Mesenchymal stem cell (in vitro differentiated cells and primary cell): Measurements from ENCODE around the gene RNF212.

Source experiments
- DNase-seq: peaks from one replicate; pipeline ENCODE4 v3.0.0-alpha.2; 2013
- H2AFZ ChIP-seq: one replicate; pipeline ENCODE4 v1.6.1; 2013; ENCODE audit warnings: low read depth, mild to moderate bottlenecking, control low read depth, inconsistent platforms, low read length, moderate library complexity
- H2AK5ac ChIP-seq: 2 replicates; pipeline ENCODE4 v1.6.1; 2013; ENCODE audit warnings: low read length, moderate library complexity, mild to moderate bottlenecking, inconsistent platforms; ENCODE audit not compliant: severe bottlenecking
- H2BK120ac ChIP-seq: one replicate; pipeline ENCODE4 v1.6.1; 2013; ENCODE audit warnings: low read depth, mild to moderate bottlenecking, inconsistent platforms, low read length, moderate library complexity
- H2BK12ac ChIP-seq, 2 experiments: one replicate each; pipeline ENCODE4 v1.6.1; 2013; ENCODE audit warnings: inconsistent platforms in 2 of 2, low read length in 2 of 2, mild to moderate bottlenecking in 2 of 2, moderate library complexity in 2 of 2, control low read depth in 1 of 2
- H2BK15ac ChIP-seq: one replicate; pipeline ENCODE4 v1.6.1; 2013; ENCODE audit warnings: mild to moderate bottlenecking, low read depth, inconsistent platforms; ENCODE audit not compliant: poor library complexity, severe bottlenecking
- H2BK5ac ChIP-seq: 2 replicates; pipeline ENCODE4 v1.6.1; 2013; ENCODE audit warnings: low read depth, mild to moderate bottlenecking, low read length, control low read depth, inconsistent platforms; ENCODE audit not compliant: poor library complexity, severe bottlenecking
- H3K14ac ChIP-seq, 2 experiments: one replicate each; pipeline ENCODE4 v1.6.1; 2013; ENCODE audit warnings: inconsistent platforms in 2 of 2, low read length in 2 of 2, control low read depth in 1 of 2, mild to moderate bottlenecking in 1 of 2, moderate library complexity in 1 of 2
- H3K18ac ChIP-seq, 2 experiments: one replicate each; pipeline ENCODE4 v1.6.1; 2013; ENCODE audit warnings: inconsistent platforms in 2 of 2, low read length in 2 of 2, control low read depth in 1 of 2, low read depth in 1 of 2, mild to moderate bottlenecking in 1 of 2
- H3K23ac ChIP-seq, 2 experiments: one replicate each; pipeline ENCODE4 v1.6.1; 2013; ENCODE audit warnings: inconsistent platforms in 2 of 2, low read length in 2 of 2, mild to moderate bottlenecking in 2 of 2, moderate library complexity in 2 of 2, control low read depth in 1 of 2
- H3K27ac ChIP-seq: 2 replicates; pipeline ENCODE4 v1.5.1; 2013; ENCODE audit warnings: mild to moderate bottlenecking, moderate library complexity, low read length, control low read depth, inconsistent platforms; ENCODE audit not compliant: poor library complexity, severe bottlenecking
- H3K27me3 ChIP-seq, 2 experiments: 2 replicates each; pipeline versions ENCODE4 v1.6.1 to v1.7.0; 2013; ENCODE audit warnings: low read length in 2 of 2, mild to moderate bottlenecking in 2 of 2, moderate library complexity in 2 of 2, control low read depth in 1 of 2, inconsistent platforms in 1 of 2; ENCODE audit not compliant: control insufficient read depth in 1 of 2, insufficient read depth in 1 of 2
- H3K36me3 ChIP-seq, 2 experiments: 2 replicates each; pipeline versions ENCODE4 v1.6.1 to v1.7.0; 2013; ENCODE audit warnings: low read length in 2 of 2, control low read depth in 1 of 2, inconsistent platforms in 1 of 2, low read depth in 1 of 2, mild to moderate bottlenecking in 1 of 2; ENCODE audit not compliant: insufficient read depth in 2 of 2, control insufficient read depth in 1 of 2
- H3K4ac ChIP-seq, 2 experiments: one replicate each; pipeline ENCODE4 v1.6.1; 2013; ENCODE audit warnings: inconsistent platforms in 2 of 2, low read length in 2 of 2, mild to moderate bottlenecking in 2 of 2, moderate library complexity in 2 of 2, control low read depth in 1 of 2, low read depth in 1 of 2
- H3K4me1 ChIP-seq: 2 replicates; pipeline ENCODE4 v1.6.1; 2013; ENCODE audit warnings: low read depth, low read length, control low read depth; ENCODE audit not compliant: control insufficient read depth, insufficient read depth
- H3K4me2 ChIP-seq: 2 replicates; pipeline ENCODE4 v1.6.1; 2013; ENCODE audit warnings: low read length, mild to moderate bottlenecking, inconsistent platforms; ENCODE audit not compliant: poor library complexity, severe bottlenecking
- H3K4me3 ChIP-seq, 2 experiments: 2 replicates each; pipeline versions ENCODE4 v1.5.1 to v1.7.0; 2013; ENCODE audit warnings: low read length in 2 of 2, mild to moderate bottlenecking in 2 of 2, control low read depth in 1 of 2, low read depth in 1 of 2; ENCODE audit not compliant: insufficient read depth in 1 of 2
- H3K79me1 ChIP-seq: replicated peaks from 2 replicates; pipeline ENCODE4 v1.6.1; 2013; ENCODE audit warnings: mild to moderate bottlenecking, control low read depth, low read length, inconsistent platforms; ENCODE audit not compliant: poor library complexity, severe bottlenecking
- H3K9ac ChIP-seq: 2 replicates; pipeline ENCODE4 v1.7.0; 2013; ENCODE audit warnings: mild to moderate bottlenecking, low read length, moderate library complexity
- H3K9me3 ChIP-seq: 2 replicates; pipeline ENCODE4 v1.7.0; 2013; ENCODE audit warnings: mild to moderate bottlenecking, low read length; ENCODE audit not compliant: control insufficient read depth
- H4K8ac ChIP-seq: one replicate; pipeline ENCODE4 v1.6.1; 2013; ENCODE audit warnings: inconsistent platforms, mild to moderate bottlenecking, low read length, moderate library complexity
- H4K91ac ChIP-seq: one replicate; pipeline ENCODE4 v1.6.1; 2013; ENCODE audit warnings: mild to moderate bottlenecking, low read length, inconsistent platforms
- WGBS: methylation state at CpG from one replicate; pipeline ENCODE4 v1.1.7; 2013; ENCODE audit warnings: mixed read lengths; 5-methylcytosine and 5-hydroxymethylcytosine counted together

Gene RNF212

DNA sequence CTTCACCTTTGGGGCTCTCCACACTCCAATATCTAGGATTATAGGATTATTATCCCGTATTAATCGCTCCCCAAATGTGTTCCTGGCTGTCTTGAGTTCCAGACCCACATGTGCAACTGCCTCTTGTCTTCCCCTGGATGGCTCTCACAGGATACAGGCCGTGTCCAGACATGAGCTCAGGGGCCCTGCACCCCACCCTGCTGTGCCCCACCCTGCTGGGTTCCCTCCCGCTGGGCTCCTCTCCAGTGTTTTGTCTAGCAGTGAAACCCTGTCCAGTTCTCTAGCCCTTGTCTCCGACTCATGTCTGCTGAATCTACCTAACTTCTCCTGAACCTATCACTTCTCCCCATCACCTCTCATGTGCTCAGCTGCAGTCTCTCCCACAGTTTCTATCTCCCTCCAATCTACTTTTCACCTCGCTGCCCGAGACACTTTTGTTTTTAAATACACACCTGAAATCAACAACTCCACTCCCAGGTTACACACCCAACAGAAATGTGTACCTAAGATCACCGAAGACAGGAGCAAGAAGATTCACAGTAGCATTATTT is 2.0 kb downstream of the RNF212 start:
- Histone ChIP-seq H4K91ac (no peak overlapping the region), H3K9ac (no peak overlapping the region), H2AFZ (no peak overlapping the region), H3K27ac (no peak overlapping the region), H2BK15ac (no peak overlapping the region), H2AK5ac (peak overlapping the region; percentile 46), H2BK120ac (no peak overlapping the region), H3K9me3 (no peaks in the 10 kb centered on the region), H3K23ac (no peak overlapping the region), H3K4me1 (peaks cover 29% of the 10 kb centered on the region), H3K18ac (no peak overlapping the region), H2BK12ac (no peak overlapping the region), H3K14ac (no peak overlapping the region), H3K4ac (no peak overlapping the region), H4K8ac (no peak overlapping the region), H3K36me3 (peaks cover 0 to 2% of the 10 kb centered on the region in 2 experiments), H3K4me3 (no peak overlapping the region), H3K27me3 (peaks cover 12 to 13% of the 10 kb centered on the region in 2 experiments), H3K4me2 (peak overlapping the region; percentile 13), H2BK5ac (no peak overlapping the region), H3K79me1 (peaks cover 3% of the 10 kb centered on the region)
- DNase-seq = no peak
- WGBS = 75% methylated on average over 8 of the region's 8 CpGs

DNA sequence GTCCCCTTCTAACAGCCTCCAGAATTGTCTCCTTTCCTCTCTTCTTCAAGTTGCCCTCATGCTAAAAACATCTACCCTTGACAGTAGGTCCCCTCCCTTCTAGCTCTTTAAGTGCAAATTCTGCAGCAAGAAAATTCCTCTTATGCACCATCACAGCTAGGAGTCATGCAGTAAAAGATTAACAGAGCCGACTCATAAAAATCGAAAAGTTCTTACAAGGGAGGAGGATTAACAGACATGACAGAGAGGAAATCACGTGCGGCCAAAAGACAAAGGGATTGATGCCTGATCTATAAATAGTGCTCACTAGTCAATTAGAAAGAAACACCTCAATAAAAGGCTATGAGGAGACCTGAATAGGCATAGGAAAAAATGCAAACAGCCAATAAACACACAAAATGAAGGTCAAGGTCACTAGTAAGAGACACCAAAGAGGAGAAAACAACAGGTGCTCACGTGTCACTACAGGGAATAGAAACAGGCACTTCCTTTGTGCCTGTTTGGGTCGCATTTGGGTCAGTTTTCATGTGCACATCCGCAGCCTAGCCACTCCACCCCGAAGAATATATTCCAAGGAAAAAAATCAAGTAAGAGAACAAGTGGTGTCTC is 3.4 kb downstream of the RNF212 start:
- H3K36me3 ChIP-seq = peaks cover 0 to 2% of the 10 kb centered on the region in 2 experiments
- peaks cover 7 to 10% of the 10 kb centered on the region in 2 experiments for H3K27me3 ChIP-seq
- H3K4me2 ChIP-seq = peak overlapping the region; percentile 37
- H4K91ac ChIP-seq = no peak overlapping the region
- no peak overlapping the region for H3K4me3 ChIP-seq
- peak overlapping the region; percentile 91 for H2AK5ac ChIP-seq
- no peak overlapping the region for H2BK12ac ChIP-seq
- peaks cover 3% of the 10 kb centered on the region for H3K79me1 ChIP-seq
- no peak overlapping the region for H3K4ac ChIP-seq
- H3K14ac ChIP-seq = no peak overlapping the region
- no peak overlapping the region for H3K23ac ChIP-seq
- H3K27ac ChIP-seq = peak overlapping the region; percentile 82
- peak overlapping the region; percentile 51 for H2BK5ac ChIP-seq
- no peak overlapping the region for H2AFZ ChIP-seq
- no peak overlapping the region for H4K8ac ChIP-seq
- no peak overlapping the region for H3K9ac ChIP-seq
- DNase-seq = no peak
- 80% methylated on average over 6 of the region's 8 CpGs for WGBS
- no peaks in the 10 kb centered on the region for H3K9me3 ChIP-seq
- no peak overlapping the region for H3K18ac ChIP-seq
- H2BK15ac ChIP-seq = no peak overlapping the region
- peaks cover 39% of the 10 kb centered on the region for H3K4me1 ChIP-seq
- no peak overlapping the region for H2BK120ac ChIP-seq

DNA sequence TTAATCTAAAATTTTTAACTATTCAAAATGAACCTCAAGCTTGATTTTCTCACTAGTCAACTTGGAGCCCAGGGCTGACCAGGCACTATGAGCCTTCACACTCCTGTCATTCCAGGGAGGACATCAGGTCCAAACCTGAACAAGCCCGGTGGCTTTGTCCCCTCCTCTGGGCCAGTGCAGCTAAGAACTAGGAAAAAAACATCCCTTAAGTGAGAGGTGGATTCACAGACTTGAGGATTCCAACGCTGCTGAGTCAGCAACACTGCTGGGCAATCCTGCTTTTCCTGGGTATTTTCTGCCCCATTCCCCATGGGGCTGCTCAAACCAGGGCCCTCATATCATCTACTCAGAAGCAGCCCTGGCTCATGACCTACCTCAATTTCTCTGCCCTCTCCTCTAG is 4.0 kb downstream of the RNF212 start:
- Histone ChIP-seq H2BK15ac (no peak overlapping the region), H2BK120ac (no peak overlapping the region), H3K79me1 (peaks cover 3% of the 10 kb centered on the region), H4K8ac (no peak overlapping the region), H2BK12ac (no peak overlapping the region), H3K14ac (no peak overlapping the region), H4K91ac (no peak overlapping the region), H2BK5ac (peak overlapping the region; percentile 45), H3K9me3 (no peaks in the 10 kb centered on the region), H3K36me3 (peaks cover 0 to 2% of the 10 kb centered on the region in 2 experiments), H3K4me2 (no peak overlapping the region), H2AK5ac (peak overlapping the region; percentile 79), H3K9ac (no peak overlapping the region), H3K4me3 (no peak overlapping the region), H3K27me3 (peaks cover 7 to 10% of the 10 kb centered on the region in 2 experiments), H3K4me1 (peaks cover 43% of the 10 kb centered on the region), H2AFZ (no peak overlapping the region), H3K18ac (no peak overlapping the region), H3K27ac (peak overlapping the region; percentile 82), H3K4ac (no peak overlapping the region), H3K23ac (no peak overlapping the region)
- DNase-seq = no peak
- 59% methylated on average over 2 of the region's 2 CpGs for WGBS

DNA sequence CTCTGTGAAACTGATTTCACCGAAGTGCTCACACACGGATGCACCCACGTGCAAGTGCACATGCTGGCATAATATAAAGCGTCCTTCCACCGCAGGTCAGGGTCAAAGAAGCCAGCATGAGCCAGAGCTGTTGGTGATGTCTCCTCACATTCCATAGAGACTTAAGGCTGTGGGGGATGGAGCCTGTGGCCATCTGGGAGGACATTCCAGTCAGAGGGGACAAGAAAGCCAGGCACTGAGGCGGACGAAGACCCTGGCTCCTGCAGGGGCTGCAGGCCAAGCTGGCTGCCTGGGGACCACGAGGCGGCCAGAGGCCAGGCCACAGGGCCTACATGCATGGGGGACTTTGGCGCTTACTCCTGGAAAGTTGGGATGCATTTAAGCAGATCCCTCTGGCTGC is 7.7 kb downstream of the RNF212 start:
- Histone ChIP-seq H3K4me1 (peaks cover 26% of the 10 kb centered on the region), H2AFZ (no peak overlapping the region), H4K91ac (no peak overlapping the region), H2AK5ac (peak overlapping the region; percentile 15), H3K4me3 (no peak overlapping the region), H3K27ac (peak overlapping the region; percentile 2), H3K9ac (no peak overlapping the region), H3K4me2 (no peak overlapping the region), H2BK120ac (no peak overlapping the region), H2BK12ac (no peak overlapping the region), H2BK5ac (no peak overlapping the region), H3K9me3 (no peaks in the 10 kb centered on the region), H3K18ac (no peak overlapping the region), H3K23ac (peak overlapping the region in 1 of 2 experiments; percentile 64), H4K8ac (no peak overlapping the region), H3K79me1 (no peaks in the 10 kb centered on the region), H3K14ac (no peak overlapping the region), H2BK15ac (no peak overlapping the region), H3K4ac (no peak overlapping the region), H3K27me3 (no peaks in the 10 kb centered on the region), H3K36me3 (no peaks in the 10 kb centered on the region)
- whole genome bisulfite sequencing = 81% methylated on average over 10 of the region's 10 CpGs
- DNase-seq = no peak
